GM18507 (cell line): ENCODE data around the gene CYP26C1.

Source experiments
- DNase-seq: peaks from one replicate; pipeline ENCODE4 v3.0.0; 2011; ENCODE audit warnings: low read depth; ENCODE audit not compliant: insufficient read length; ENCODE audit errors: extremely low spot score
- FAIRE-seq: peaks from 2 replicates; lab custom pipeline; 2011; peaks lifted over from hg19 to GRCh38; lab: Jason Lieb, UNC

CYP26C1 gene

GRCh38 chr10:93063144-93063976 lies 2.8 kb downstream of the CYP26C1 start:
- FAIRE-seq (no peak), DNase-seq (no peak)

GRCh38 chr10:93063977-93064660 lies 3.5 kb downstream of the CYP26C1 start:
- no peak for DNase-seq
- no peak for FAIRE-seq

- no peak for DNase-seq
- no peak for FAIRE-seq
Observed at GRCh38 chr10:93064874-93065660, 4.5 kb downstream of the CYP26C1 start.

- no peak for DNase-seq
- no peak for FAIRE-seq
Observed at GRCh38 chr10:93065675-93066543, 5.3 kb downstream of the CYP26C1 start.

GRCh38 chr10:93066544-93066913 lies 5.9 kb downstream of the CYP26C1 start:
- no peak for DNase-seq
- no peak for FAIRE-seq

GRCh38 chr10:93067443-93068365 lies 7.1 kb downstream of the CYP26C1 start:
- DNase-seq (no peak), FAIRE-seq (no peak)

- DNase-seq (no peak), FAIRE-seq (no peak)
Observed at GRCh38 chr10:93068411-93069244, 8.0 kb downstream of the CYP26C1 start.

- FAIRE-seq (no peak), DNase-seq (no peak)
Observed at GRCh38 chr10:93069245-93069561, 8.6 kb downstream of the CYP26C1 start.

- FAIRE-seq (no peak), DNase-seq (no peak)
Observed at GRCh38 chr10:93070378-93071176, 10.0 kb downstream of the CYP26C1 start.

GRCh38 chr10:93071177-93071472 lies 10.5 kb downstream of the CYP26C1 start:
- DNase-seq = no peak

GRCh38 chr10:93071674-93072224 lies 11.2 kb downstream of the CYP26C1 start:
- no peak for FAIRE-seq
- DNase-seq = no peak

More at GRCh38 chr10:93071177-93071472, 10.5 kb downstream of the CYP26C1 start:
- FAIRE-seq = no peak

- FAIRE-seq (no peak), DNase-seq (no peak)
Observed at GRCh38 chr10:93072225-93072712, 11.7 kb downstream of the CYP26C1 start.

GRCh38 chr10:93072713-93073538 lies 12.3 kb downstream of the CYP26C1 start:
- FAIRE-seq = no peak
- no peak for DNase-seq

GRCh38 chr10:93073539-93074146 lies 13.0 kb downstream of the CYP26C1 start, which contains the start of gene CYP26A1:
CYP26A1 (plus strand) TSS chr10:93073893; CDS start chr10:93073935, 42 bp downstream.
- FAIRE-seq (no peak), DNase-seq (no peak)

- FAIRE-seq = no peak
- no peak for DNase-seq
Observed at GRCh38 chr10:93074147-93074596, 13.6 kb downstream of the CYP26C1 start.
